ENCODE data around the gene VILL. TPM values are rescaled to one million over a fixed set of nuclear protein-coding genes. Genes with fewer than 3 reads are reported as not detected.

VILL gene
- total RNA-seq, 1 experiment from 2014 or later: 2.9 TPM

- H3K27me3 ChIP-seq (replicated peaks; ENCODE audit: insufficient read depth, low read depth, low read length, poor library complexity): no peaks in the 10 kb centered on the region
- intact Hi-C loops (cut with micrococcal nuclease; ENCODE audit: unreplicated experiment): no loop called here
- no peaks in the 10 kb centered on the region for H3K9me3 ChIP-seq (ENCODE audit: low read depth, low read length, poor library complexity, severe bottlenecking)
- no peak for DNase-seq (ENCODE audit: low spot score)
- H3K27ac ChIP-seq (ENCODE audit: low read depth, low read length, poor library complexity, severe bottlenecking): no peak overlapping the region
- POLR2A ChIA-PET (ENCODE audit: low non-redundant PET): interaction anchor here (0.5 kb wide), 1 partner anchor 218 kb away, joined by 3 read pairs; no protein-coding TSS in a partner anchor
- H3K36me3 ChIP-seq (ENCODE audit: insufficient read depth, low read length, poor library complexity, severe bottlenecking): no peaks in the 10 kb centered on the region
- no TSS peak for BruUV-seq (replicated peaks)
- no peak overlapping the region for H3K4me3 ChIP-seq (ENCODE audit: low read depth, low read length, poor library complexity, severe bottlenecking)
- CTCF ChIA-PET: no interaction called here
- H3K4me1 ChIP-seq (ENCODE audit: insufficient read depth, low read length, poor library complexity, severe bottlenecking): no peaks in the 10 kb centered on the region
- TF ChIP-seq CTCF (conservative IDR thresholded peaks at IDR 0.05; ENCODE audit: low read depth, low read length) (no peak), EZH2 (IDR thresholded peaks at IDR 0.05; ENCODE audit: borderline replicate concordance, low read depth, low read length, poor library complexity, severe bottlenecking) (no peak)
These were observed 31.7 kb downstream of the VILL start for GRCh38 chr3:38022301-38022700.

- Histone ChIP-seq H3K27ac (ENCODE audit: low read depth, low read length, poor library complexity, severe bottlenecking) (no peak overlapping the region), H3K27me3 (replicated peaks; ENCODE audit: insufficient read depth, low read depth, low read length, poor library complexity) (no peaks in the 10 kb centered on the region), H3K4me3 (ENCODE audit: low read depth, low read length, poor library complexity, severe bottlenecking) (no peak overlapping the region), H3K9me3 (ENCODE audit: low read depth, low read length, poor library complexity, severe bottlenecking) (no peaks in the 10 kb centered on the region), H3K4me1 (ENCODE audit: insufficient read depth, low read length, poor library complexity, severe bottlenecking) (no peaks in the 10 kb centered on the region), H3K36me3 (ENCODE audit: insufficient read depth, low read length, poor library complexity, severe bottlenecking) (no peaks in the 10 kb centered on the region)
- no peak for DNase-seq (ENCODE audit: low spot score)
- TF ChIP-seq CTCF (conservative IDR thresholded peaks at IDR 0.05; ENCODE audit: low read depth, low read length): no peak
- TF ChIP-seq EZH2 (IDR thresholded peaks at IDR 0.05; ENCODE audit: borderline replicate concordance, low read depth, low read length, poor library complexity, severe bottlenecking): no peak
- ChIA-PET CTCF (no interaction called here), POLR2A (ENCODE audit: low non-redundant PET) (interaction anchor here (0.6 kb wide), 1 partner anchor 233 kb away, joined by 5 read pairs; no protein-coding TSS in a partner anchor)
- intact Hi-C loops (cut with micrococcal nuclease; ENCODE audit: unreplicated experiment): no loop called here
- BruUV-seq (replicated peaks): no TSS peak
These were observed 32.5 kb downstream of the VILL start for GRCh38 chr3:38022896-38023709.

- Histone ChIP-seq H3K27me3 (replicated peaks; ENCODE audit: insufficient read depth, low read depth, low read length, poor library complexity) (no peaks in the 10 kb centered on the region), H3K4me3 (ENCODE audit: low read depth, low read length, poor library complexity, severe bottlenecking) (no peak overlapping the region), H3K9me3 (ENCODE audit: low read depth, low read length, poor library complexity, severe bottlenecking) (no peaks in the 10 kb centered on the region), H3K27ac (ENCODE audit: low read depth, low read length, poor library complexity, severe bottlenecking) (no peak overlapping the region), H3K4me1 (ENCODE audit: insufficient read depth, low read length, poor library complexity, severe bottlenecking) (no peaks in the 10 kb centered on the region), H3K36me3 (ENCODE audit: insufficient read depth, low read length, poor library complexity, severe bottlenecking) (no peaks in the 10 kb centered on the region)
- ChIA-PET POLR2A (ENCODE audit: low non-redundant PET) (no interaction called here), CTCF (no interaction called here)
- no peak for DNase-seq (ENCODE audit: low spot score)
- BruUV-seq (replicated peaks): no TSS peak
- intact Hi-C loops (cut with micrococcal nuclease; ENCODE audit: unreplicated experiment): no loop called here
- TF ChIP-seq EZH2 (IDR thresholded peaks at IDR 0.05; ENCODE audit: borderline replicate concordance, low read depth, low read length, poor library complexity, severe bottlenecking): no peak
- TF ChIP-seq CTCF (conservative IDR thresholded peaks at IDR 0.05; ENCODE audit: low read depth, low read length): no peak
These were observed 36.3 kb downstream of the VILL start for GRCh38 chr3:38026856-38027255.
